ENCODE data around the gene KCNJ16. TPM values are rescaled to one million over a fixed set of nuclear protein-coding genes. Genes with fewer than 3 reads are reported as not detected.

KCNJ16 gene
- total and polyA plus RNA-seq, 2 of the 13 experiments (the other 11 are each of a cell fraction or from before 2014, with no cell fraction given), result not detected

GRCh38 chr17:70037498-70037897 is 37.5 kb upstream of the KCNJ16 start:
- intact Hi-C loops (cut with micrococcal nuclease; ENCODE audit: unreplicated experiment), result no loop called here
- H4K20me1 ChIP-seq (ENCODE audit: insufficient read depth, low read length), result no peaks in the 10 kb centered on the region
- DNase-seq (ENCODE audit: low spot score) (no peak), FAIRE-seq (no peak), ATAC-seq (no peak)
- H3K4me2 ChIP-seq (ENCODE audit: low read depth, low read length), result no peak overlapping the region
- no peaks in the 10 kb centered on the region for H3K79me2 ChIP-seq (ENCODE audit: insufficient read depth, low read length)
- ChIA-PET CTCF (ENCODE audit: low intra/inter-chr PET ratio, low total read pairs) (no interaction called here), POLR2A (no interaction called here)
- no peaks in the 10 kb centered on the region for H3K27me3 ChIP-seq (ENCODE audit: control insufficient read depth in 1 of 2, insufficient read depth in 2 of 2, low read length in 2 of 2)
- H3K36me3 ChIP-seq (replicated peaks in 1 of 2; ENCODE audit: control insufficient read depth in 1 of 2, insufficient read depth in 2 of 2, low read length in 2 of 2), result no peaks in the 10 kb centered on the region
- WGBS (ENCODE audit: low lambda C conversion rate), result 50% methylated on average over 2 of the region's 2 CpGs
- H3K27ac ChIP-seq (ENCODE audit: extremely low read length, insufficient read depth, low read length), result no peak overlapping the region
- H3K9ac ChIP-seq (ENCODE audit: insufficient read depth, low read depth, low read length), result no peak overlapping the region
- no peak for TF ChIP-seq ZNF543 (CRISPR knock-in tag; IDR thresholded peaks at IDR 0.05)
- no peak for TF ChIP-seq NFKB2 (CRISPR knock-in tag; IDR thresholded peaks at IDR 0.05; ENCODE audit: borderline replicate concordance)
- TF ChIP-seq EHMT2 (IDR thresholded peaks at IDR 0.05; ENCODE audit: borderline replicate concordance, low read depth, low read length), result no peak
- TF ChIP-seq GMEB1 (CRISPR knock-in tag; IDR thresholded peaks at IDR 0.05; ENCODE audit: borderline replicate concordance), result no peak
- TF ChIP-seq, protein P1, sequence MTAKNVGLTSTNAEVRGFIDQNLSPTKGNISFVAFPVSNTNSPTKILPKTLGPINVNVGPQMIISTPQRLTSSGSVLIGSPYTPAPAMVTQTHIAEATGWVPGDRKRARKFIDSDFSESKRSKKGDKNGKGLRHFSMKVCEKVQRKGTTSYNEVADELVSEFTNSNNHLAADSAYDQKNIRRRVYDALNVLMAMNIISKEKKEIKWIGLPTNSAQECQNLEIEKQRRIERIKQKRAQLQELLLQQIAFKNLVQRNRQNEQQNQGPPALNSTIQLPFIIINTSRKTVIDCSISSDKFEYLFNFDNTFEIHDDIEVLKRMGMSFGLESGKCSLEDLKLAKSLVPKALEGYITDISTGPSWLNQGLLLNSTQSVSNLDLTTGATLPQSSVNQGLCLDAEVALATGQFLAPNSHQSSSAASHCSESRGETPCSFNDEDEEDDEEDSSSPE (CRISPR knock-in tag; IDR thresholded peaks at IDR 0.05), result no peak
- H3K4me3 ChIP-seq (replicated peaks in 1 of 3; ENCODE audit: insufficient read depth in 1 of 3, low read depth in 2 of 3, low read length in 3 of 3), result no peak overlapping the region
- H2AFZ ChIP-seq (ENCODE audit: low read length), result no peak overlapping the region
- BruUV-seq (replicated peaks), result no TSS peak
- H3K4me1 ChIP-seq (ENCODE audit: insufficient read depth, low read length), result no peaks in the 10 kb centered on the region
- peaks cover 86% of the 10 kb centered on the region for H3K9me3 ChIP-seq (ENCODE audit: low read length)
- in situ Hi-C loops (cut with HindIII; ENCODE audit: extremely low pct_ligation_motif_present, low pct_unique_long_range_greater_than_20kb), result no loop called here

- Histone ChIP-seq H3K4me1 (ENCODE audit: insufficient read depth, low read length) (no peaks in the 10 kb centered on the region), H3K79me2 (ENCODE audit: insufficient read depth, low read length) (no peaks in the 10 kb centered on the region), H2AFZ (ENCODE audit: low read length) (no peak overlapping the region), H3K36me3 (replicated peaks in 1 of 2; ENCODE audit: control insufficient read depth in 1 of 2, insufficient read depth in 2 of 2, low read length in 2 of 2) (no peaks in the 10 kb centered on the region), H3K27ac (ENCODE audit: extremely low read length, insufficient read depth, low read length) (no peak overlapping the region), H3K9ac (ENCODE audit: insufficient read depth, low read depth, low read length) (no peak overlapping the region), H4K20me1 (ENCODE audit: insufficient read depth, low read length) (no peaks in the 10 kb centered on the region), H3K27me3 (ENCODE audit: control insufficient read depth in 1 of 2, insufficient read depth in 2 of 2, low read length in 2 of 2) (no peaks in the 10 kb centered on the region), H3K4me2 (ENCODE audit: low read depth, low read length) (no peak overlapping the region), H3K4me3 (replicated peaks in 1 of 3; ENCODE audit: insufficient read depth in 1 of 3, low read depth in 2 of 3, low read length in 3 of 3) (no peak overlapping the region), H3K9me3 (ENCODE audit: low read length) (peaks cover 93% of the 10 kb centered on the region)
- DNase-seq (ENCODE audit: low spot score), result no peak
- ChIA-PET POLR2A (no interaction called here), CTCF (ENCODE audit: low intra/inter-chr PET ratio, low total read pairs) (no interaction called here)
- ATAC-seq, result no peak
- in situ Hi-C loops (cut with HindIII; ENCODE audit: extremely low pct_ligation_motif_present, low pct_unique_long_range_greater_than_20kb) (no loop called here), intact Hi-C loops (cut with micrococcal nuclease; ENCODE audit: unreplicated experiment) (no loop called here)
- FAIRE-seq, result no peak
- WGBS (ENCODE audit: low lambda C conversion rate), result 47% methylated on average over 2 of the region's 2 CpGs
- BruUV-seq (replicated peaks), result no TSS peak
- TF ChIP-seq ZNF331 (CRISPR knock-in tag; IDR thresholded peaks at IDR 0.05), result no peak
- no peak for TF ChIP-seq ZKSCAN5 (CRISPR knock-in tag; IDR thresholded peaks at IDR 0.05)
- TF ChIP-seq ARHGAP35 (CRISPR knock-in tag; IDR thresholded peaks at IDR 0.05; ENCODE audit: borderline replicate concordance), result no peak
- TF ChIP-seq, protein P2, sequence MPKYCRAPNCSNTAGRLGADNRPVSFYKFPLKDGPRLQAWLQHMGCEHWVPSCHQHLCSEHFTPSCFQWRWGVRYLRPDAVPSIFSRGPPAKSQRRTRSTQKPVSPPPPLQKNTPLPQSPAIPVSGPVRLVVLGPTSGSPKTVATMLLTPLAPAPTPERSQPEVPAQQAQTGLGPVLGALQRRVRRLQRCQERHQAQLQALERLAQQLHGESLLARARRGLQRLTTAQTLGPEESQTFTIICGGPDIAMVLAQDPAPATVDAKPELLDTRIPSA (CRISPR knock-in tag; IDR thresholded peaks at IDR 0.05; ENCODE audit: borderline replicate concordance), result no peak
- TF ChIP-seq SP1 (IDR thresholded peaks at IDR 0.05), result no peak
- TF ChIP-seq SP1 (CRISPR knock-in tag; IDR thresholded peaks at IDR 0.05), result no peak
- no peak for TF ChIP-seq TBX3 (IDR thresholded peaks at IDR 0.05; ENCODE audit: borderline replicate concordance)
- no peak for TF ChIP-seq TRIM24 (CRISPR knock-in tag; IDR thresholded peaks at IDR 0.05)
- TF ChIP-seq TERF1 (CRISPR knock-in tag; IDR thresholded peaks at IDR 0.05), result no peak
Observed at GRCh38 chr17:70040336-70040735, 34.7 kb upstream of the KCNJ16 start.

Measured in HepG2 (cell line).